Stimulated activated CD4-positive, alpha-beta T cell treated with anti-CD3 and anti-CD28 coated beads, Interleukin-4, amount 100 ng/mL, for 24 hours (primary cell): ENCODE results near the gene ALX3.
"Not testable (repeated sequence)": the region's sequence is repeated elsewhere in the genome, so short reads cannot be mapped to it uniquely, and the experiment has no call there.

ENCODE experiments used
- DNase-seq: peaks from one replicate; pipeline ENCODE4 v3.0.0-alpha.2; 2020

The ALX3 gene

DNA sequence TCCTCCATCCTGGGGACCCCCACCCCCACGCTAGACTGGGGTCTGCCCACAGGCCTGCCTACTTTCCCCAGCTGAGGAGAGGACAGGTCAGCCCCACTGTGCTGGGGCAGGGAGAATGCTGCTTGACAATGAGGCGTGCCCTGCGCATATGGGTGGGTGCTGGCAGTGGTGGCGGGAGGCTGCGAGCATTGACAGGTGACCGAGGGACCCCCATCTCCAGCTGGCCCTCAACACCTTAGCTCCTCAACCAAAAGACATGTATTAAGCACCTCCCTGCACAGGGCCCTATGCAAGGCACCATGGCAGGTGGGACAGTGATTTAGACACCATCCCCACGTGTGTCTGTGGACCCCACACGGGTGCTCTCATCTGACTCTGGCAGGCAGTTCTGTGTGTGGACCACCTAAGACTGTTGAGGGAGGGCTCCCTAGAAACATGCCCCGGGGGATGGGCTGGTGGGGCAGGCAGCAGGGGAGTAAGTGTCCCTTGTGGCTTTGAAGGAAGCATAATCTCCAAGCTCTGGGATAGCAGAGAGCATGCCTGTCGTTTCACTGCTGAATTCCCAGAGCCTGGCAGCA is 18.4 kb upstream of the ALX3 start:
- DNase-seq = no peak

DNA sequence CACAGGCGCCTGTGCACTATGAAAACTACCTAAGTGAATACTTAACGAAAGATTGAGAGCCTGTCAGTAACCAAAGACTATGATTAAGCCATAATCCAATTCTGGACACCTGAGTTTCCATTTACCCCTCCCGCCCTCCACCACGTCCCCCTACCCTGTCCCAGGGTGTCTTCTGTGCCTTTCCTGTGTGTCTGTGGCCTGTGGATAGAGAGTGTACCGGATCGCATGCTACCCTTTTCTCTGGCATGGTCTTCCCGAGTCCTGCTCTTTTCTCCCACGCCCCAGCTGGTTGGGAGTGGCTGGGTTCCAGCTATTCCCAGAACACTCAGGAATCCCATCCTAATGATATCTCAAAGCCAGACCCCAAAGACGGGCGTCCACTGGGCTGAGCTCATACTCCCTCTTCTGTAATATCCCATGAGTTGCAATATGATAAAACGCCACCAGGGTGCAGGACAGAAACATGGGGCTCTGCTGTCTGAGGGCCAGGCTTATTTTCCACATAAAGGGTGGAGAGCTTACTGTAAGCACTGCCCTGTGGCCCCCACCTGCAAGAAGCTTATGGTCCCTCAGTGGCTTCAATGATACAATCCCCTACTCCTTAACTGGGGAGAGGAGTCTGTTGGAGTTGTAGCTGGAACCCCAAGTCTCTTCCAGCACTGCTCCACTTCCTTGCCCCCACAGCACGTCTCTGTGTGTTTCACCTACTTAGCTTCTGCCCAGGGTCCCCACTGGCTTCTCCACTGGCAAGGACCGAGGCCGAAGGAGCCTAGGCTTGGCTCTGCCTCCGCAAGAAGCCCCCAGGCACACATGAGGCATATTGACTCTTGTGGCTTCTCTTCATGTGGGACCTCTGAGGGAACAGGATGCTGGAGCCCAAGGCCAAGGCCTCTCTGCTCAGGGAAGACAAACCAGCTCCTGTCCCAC is 17.6 kb upstream of the ALX3 start:
- peak; percentile 62 for DNase-seq

DNA sequence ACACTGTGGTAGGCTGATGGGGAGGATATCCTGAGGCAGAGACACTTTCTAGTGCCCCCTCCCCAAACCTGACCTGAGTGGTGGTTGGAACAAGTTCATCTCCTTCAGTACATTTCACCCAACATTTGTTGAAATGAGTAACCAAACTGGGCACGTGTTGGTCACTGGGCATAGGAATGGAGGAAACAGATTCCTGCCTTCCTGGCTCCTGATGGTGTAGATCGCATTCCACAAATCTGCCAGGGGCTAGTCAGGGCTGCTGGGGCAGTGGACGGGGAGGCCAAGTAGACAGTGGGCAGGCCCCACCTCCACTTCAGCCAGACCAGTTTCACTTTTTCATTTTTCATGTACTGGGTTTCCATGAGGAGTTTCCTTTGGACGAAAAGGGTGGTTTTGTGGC is 16.5 kb upstream of the ALX3 start:
- no peak for DNase-seq

DNA sequence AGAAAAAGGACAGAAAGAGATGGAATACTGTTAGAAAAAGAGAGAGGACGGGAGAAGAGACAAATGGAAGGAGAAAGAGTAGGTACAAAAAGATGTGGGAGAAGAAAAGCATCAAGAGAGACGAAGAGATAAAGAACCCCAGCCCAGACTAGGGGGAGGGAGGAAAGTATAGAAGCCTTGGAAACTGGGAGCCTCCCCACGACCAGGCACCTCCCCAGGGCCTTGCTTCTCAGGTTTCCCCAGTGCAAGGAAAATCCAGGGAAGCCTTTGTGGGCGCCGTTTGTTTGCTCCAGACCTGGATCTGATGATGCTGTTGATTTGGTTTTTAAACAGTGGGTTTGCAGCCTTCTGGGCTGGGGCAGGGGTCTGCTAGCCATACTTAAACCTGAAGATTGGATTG is 15.2 kb upstream of the ALX3 start:
- DNase-seq = no peak

- peak; percentile 24 for DNase-seq
These were observed 14.0 kb upstream of the ALX3 start for GRCh38 chr1:110084227-110085078.

DNA sequence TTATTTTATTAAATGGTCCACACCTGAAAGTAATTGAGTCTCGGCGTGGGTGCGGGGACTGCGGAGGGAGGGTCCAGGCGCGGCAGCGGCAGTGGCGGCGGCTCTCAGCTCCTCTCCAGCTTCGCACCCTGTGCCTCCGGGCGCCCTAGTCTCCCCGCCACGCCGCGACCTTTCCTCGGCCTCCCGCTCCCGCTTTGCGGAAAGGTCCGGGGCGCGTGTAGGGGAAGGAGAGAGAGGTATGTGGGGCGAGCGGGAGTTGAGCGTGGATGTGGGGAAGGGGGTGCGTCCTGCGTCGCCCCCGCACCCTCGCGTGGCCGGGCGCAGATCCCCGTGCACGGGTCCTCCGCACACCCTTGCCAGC is 13.4 kb upstream of the ALX3 start:
- no peak for DNase-seq

GRCh38 chr1:110083061-110083865 is 12.8 kb upstream of the ALX3 start:
- DNase-seq = no peak

DNA sequence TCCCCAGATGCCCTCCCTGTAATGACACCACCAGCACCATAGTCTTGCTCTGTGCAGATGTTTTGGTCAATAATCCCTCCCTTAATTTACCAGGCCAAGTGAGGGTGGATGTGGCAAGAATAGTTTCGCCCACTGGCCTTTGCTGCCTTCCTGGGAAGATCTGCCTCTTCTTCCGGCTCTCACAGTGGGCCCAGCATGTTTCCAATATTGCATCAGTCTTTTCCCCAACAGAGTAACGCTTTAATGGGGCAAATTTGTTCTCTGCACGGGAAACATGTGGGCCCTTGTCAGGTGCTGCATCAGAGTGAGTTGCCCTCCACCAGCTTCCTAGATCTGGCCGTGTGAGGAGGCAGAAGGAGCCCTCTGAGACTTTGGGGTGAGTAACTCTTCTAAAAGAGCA is 12.0 kb upstream of the ALX3 start:
- DNase-seq = no peak

GRCh38 chr1:110081061-110081460 is 10.6 kb upstream of the ALX3 start:
- no peak for DNase-seq

DNA sequence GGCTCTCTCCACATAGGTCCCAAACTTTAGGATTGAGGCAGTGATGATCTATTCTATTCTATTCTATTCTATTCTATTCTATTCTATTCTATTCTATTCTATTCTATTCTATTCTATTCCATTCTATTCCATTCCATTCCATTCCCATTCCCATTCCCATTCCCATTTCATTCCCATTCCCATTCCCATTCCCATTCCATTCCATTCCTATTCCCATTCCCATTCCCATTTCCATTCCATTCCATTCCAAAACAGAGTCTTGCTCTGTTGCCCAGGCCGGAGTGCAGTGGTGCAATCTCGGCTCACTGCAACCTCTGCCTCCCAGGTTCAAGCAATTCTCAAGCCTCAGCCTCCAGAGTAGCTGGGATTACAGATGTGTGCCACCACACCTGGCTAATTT is 9.5 kb upstream of the ALX3 start:
- not testable (repeated sequence) for DNase-seq

DNA sequence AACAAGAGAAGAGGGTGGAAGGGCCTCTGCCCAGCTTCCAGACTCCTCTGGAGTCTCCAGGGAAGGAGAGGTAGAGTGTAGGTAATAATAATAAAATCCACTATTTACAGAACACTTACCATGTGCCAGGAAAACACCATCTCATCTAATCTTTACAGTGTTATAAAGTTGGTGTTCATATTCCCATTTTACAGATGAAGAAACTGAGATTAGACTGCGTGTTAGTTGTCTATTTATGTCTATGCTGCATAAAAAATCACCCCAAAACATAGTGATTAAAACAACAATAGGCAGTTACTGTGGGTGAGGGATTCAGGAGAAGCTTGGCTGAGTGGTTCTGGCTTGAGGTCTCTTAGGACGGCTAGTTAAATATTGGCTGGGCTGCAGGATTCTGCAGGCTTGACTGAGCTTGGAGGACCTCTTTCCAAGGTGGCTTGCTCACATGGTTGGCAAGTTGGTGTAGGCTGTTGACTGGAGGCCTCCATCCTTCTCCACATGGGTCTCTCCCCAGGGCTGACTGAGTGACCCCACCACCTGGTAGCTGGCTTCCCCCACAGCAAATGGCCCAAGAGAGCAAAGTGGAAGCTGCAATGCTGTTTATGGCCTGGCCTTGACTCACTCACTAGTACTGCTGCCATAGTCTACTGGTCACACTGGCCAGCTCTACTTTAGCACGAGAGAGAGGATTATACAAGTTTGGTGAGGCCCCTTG is 6.5 kb upstream of the ALX3 start:
- DNase-seq = no peak

- no peak for DNase-seq
These were observed 3.7 kb upstream of the ALX3 start for GRCh38 chr1:110074166-110074565.

DNA sequence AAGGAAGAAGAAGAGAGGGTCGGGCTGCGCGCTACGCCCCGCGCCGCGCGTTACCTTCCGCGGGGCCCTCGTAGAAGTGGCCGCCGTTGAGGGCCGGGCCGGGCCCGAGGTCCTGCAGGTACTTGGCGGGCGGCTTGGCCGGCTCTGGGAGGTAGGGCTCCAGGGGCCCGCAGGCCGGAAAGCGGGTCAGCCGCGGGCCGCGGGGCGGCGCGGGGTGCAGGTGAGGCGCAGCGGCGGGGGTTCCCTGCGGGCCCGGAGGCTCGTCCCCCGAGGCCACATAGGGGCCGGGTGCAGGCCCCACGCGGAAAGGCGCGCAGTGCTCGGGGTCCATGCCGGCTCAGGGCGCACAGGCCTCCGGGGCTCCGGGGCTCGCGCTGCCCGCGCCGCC is 196 bp downstream of the ALX3 start:
- no peak for DNase-seq

DNA sequence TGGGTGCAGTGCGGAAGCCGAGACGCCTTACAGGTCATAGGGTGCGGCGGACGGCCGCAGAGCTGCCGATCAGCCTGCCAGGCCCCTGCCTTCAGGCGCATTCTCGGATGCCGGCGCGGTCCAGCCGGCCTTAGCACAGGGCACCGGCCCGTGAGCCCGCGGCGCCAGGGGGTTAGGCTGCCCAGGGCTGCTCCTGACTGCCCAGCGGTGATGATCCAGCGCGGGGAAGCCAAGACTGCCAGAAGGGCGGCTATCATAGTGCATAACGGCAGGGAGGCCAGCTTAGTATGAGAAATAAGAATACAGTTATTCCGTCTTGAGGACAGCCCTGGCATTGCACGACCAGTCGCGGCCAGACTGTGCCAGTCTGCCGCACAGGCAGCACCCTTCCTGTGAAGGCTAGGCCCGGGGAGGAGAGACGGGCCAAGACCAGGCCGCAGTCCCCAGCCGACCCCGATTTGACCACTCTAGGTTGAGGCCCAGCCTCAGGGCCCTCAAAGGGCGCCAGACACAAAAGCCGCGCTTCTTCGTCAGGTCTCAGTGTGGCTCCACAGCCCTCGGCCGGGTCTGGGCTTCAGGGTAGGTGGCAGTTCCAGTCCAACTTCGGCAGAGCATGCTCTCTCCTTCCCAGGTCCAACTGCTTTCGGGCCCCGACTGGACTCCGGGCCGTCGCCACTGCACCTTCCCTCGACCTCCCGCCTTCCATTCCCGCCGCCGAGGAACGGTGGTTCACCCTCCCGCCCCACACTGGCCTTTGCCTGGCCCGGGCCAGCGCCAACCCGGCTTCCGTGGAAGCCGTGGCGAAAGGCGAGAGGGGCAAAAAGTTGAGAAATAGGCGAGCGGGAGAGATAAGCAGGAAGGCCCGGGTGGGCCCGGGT is 829 bp downstream of the ALX3 start:
- no peak for DNase-seq

GRCh38 chr1:110068646-110069403 is 1.6 kb downstream of the ALX3 start:
- DNase-seq = peak; percentile 12

DNA sequence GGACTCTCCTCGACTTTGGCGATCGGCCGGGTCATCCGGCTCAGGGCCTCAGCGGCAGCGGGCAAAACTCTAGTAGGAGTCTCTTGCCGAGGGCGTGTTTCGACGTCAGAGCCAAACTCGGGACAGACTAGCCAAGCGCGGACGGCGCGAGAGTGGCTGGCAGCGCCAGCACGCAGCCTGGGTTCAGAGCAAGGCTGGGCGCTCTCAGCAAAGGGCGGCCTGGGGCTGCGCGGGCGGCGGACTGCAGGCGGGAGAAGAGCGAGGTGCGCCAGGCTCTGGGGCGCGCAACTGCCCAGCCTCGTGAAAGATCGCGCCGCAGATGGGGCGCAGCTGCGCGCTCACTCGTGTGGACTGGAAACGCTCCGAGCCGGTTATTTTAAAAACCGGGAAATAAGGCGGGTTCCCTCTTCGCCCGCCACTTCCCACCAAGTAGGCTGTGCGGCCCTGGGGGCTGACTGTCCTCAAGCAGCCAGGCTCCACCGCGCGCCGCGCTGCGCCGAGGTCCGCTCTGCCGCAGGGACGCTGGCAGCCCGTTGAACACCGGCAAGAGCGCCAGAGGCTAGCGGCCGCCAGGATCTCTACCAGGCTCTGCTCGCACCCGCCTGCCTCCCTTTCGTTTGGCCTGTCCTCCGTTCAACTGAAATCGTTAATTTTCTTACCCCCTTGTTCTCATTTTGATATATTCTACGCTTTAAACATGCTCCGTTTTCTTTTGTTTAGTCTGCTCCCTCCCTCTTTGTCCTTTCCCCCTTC is 2.4 kb downstream of the ALX3 start:
- no peak for DNase-seq

GRCh38 chr1:110067479-110067892 is 3.0 kb downstream of the ALX3 start:
- DNase-seq = no peak

DNA sequence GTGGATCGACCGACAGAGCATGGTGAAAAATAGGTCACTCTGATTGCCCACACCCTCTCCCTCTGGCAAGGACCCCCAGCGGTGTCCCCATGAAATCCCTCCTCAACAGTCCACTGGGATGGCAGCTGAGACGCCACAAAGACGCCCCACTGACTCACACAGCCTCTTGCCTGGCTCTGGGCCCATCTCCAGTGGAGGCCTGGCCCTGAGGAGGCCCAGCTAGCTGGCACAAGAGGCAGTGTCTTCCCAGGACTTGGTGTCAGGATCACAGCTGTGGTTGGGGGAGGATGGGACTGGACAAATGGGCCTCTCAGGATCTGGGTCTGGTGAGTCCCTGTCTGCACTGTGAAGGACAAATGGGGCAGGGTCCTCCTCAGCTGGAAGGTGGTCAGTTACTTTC is 4.6 kb downstream of the ALX3 start:
- DNase-seq = no peak

DNA sequence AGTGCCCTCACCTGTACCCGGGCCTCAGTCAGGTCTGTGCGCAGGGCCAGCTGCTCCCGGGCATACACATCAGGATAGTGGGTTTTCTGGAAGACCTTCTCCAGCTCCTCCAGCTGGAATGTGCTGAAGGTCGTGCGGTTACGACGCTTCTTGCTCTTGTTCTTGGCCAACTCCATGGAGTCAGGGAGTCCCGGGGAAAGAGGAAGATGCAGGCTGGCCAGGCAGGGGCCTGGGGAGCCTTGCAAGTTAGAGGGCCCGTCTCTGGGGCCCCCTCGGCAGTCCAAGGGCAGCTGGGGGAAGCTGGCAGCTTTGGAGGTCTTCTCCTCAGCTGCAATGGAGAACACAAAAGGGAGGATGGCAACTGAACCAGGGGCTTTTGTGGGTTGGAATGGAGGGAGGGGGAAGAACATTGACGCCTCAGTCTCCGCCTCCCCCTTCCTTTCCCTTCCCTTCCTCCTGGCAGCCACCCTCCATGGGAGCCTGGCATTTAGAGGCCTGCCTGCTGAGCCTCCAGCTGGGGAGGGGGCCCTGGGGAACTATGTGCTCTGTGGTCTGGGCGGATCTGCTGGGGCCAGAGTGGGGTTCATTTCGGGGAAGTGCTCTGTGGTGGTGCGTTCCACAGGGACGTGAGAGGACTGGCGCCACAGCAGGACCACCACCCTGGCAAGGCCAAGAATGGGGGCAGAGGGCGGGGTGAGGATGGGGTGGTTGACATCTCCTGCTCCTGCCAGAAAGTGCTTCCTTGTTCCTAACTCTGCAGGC is 5.7 kb downstream of the ALX3 start:
- no peak for DNase-seq
